ENCODE data around the gene OR10A4.

GRCh38 chr11:6828103-6828502, 48.3 kb upstream of the OR10A4 start:
- TF ChIP-seq CTCF (IDR thresholded peaks at IDR 0.05; ENCODE audit: poor library complexity) (no peak), EZH2 (IDR thresholded peaks at IDR 0.05; ENCODE audit: borderline replicate concordance) (no peak)
